Activated effector memory CD4-positive, alpha-beta T cell treated with Interleukin-2 at 50 U/mL for 16 hours (primary cell): ENCODE measurements around the gene FAM81A.
"Not testable (repeated sequence)": the region's sequence is repeated elsewhere in the genome, so short reads cannot be mapped to it uniquely, and the experiment has no call there.

Source experiments
- DNase-seq: peaks from one replicate; pipeline ENCODE4 v3.0.0-alpha.2; 2020

FAM81A gene

DNA sequence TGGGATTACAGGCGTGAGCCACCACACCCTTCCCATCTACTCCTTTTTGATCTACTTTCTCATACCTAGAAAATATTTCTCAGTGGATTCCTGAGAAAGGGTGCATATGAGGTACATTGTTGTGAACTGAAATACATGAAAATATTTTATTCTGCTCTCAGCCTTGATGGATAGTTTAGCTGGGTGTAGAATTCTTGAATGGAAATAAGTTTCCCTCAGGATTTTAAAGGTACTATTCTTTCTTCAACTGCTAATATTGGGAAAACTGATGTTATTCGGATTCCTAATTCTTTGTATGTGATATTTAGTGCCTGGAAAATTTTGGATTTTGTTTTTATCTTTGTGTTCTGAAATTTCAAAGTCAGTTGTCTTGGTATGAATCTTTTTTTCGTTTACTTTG is 9.1 kb upstream of the FAM81A start:
- not testable (repeated sequence) for DNase-seq

DNA sequence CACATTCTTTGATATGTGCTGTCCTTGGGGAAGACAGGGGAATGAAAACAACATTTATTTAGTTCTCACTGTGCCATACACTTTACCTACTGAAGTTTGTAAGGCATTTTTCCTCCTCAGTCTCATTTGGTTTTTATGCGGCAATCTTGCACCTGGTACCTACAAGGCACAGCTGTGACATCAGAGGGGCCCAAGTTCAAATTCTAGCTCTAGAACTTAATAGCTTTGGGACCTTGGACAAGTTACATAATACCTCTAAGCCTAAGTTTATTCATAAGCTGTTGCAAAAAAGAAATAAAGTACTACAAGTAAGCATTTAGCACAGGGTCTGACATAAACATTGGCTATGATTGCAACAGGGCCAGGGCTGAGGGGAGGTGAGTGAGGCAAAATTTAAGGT is 5.6 kb upstream of the FAM81A start:
- DNase-seq, result no peak

DNA sequence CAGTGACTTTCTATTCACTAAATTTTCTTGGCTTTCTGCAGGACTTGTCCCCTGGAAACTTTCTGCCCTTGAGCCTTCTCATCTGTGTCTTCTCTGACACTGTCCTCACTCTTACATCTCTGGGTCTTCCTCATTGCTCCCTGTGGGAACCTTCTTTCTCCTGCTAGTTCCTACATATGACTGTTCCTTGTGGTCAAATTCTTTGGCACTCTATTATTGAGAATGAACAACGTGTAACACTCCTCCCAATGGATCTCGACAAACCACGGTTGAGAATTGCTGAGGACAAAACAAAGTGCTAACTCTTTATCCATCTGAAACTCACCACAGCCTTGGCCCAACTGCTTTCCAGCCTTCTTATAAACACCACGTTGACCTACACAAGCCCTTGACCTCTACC is 3.5 kb upstream of the FAM81A start:
- DNase-seq, result no peak

DNA sequence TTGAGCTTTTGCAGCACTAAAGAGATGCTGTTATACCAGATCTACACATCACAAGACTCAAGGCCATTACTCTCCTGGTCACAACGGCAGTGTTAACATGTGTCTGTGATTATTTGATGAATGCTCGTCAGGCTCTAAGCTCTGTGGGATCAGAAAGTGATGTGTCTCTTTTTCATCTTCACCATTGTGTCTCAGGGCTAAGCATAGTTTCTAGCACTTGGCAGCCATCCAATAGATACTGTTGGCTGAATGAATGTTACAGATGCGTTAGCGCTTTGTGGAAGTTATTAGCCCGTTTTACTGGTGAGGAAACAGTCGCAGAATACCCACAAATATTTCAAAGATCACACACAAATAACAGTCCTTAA is 1.2 kb upstream of the FAM81A start:
- DNase-seq, result no peak

DNA sequence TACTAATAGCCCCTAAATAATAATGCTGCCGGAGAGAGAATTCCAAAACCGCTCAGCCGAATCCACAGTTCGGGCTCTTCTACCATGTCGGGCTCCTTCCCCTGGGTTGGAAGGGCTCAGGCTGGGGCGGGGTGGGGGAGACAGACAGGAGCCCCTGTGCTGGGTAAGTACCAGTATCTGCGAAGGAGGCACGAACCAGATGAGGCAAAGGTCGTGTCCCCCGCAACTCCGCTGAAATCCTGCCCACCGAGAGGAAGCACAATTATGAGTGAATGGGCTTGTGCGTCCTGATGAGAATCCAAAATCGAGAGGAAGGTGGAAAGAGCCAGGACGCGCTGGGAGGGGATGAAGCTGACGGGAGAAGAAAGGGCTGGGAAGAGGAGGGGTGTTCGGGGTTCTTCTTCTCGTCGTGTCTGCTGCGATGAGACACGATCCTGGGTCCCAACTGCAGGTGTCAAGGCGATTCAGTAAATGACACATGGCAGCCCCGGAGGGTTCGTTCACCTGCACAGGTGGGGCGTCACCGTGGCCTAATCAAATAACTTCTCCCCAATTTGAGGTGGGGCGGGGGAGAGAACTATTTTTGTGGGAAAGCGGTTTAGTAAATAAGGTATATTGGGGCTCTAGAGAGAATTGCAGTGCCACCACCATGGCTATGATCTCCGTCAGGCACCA is 707 bp upstream of the FAM81A start:
- no peak for DNase-seq

DNA sequence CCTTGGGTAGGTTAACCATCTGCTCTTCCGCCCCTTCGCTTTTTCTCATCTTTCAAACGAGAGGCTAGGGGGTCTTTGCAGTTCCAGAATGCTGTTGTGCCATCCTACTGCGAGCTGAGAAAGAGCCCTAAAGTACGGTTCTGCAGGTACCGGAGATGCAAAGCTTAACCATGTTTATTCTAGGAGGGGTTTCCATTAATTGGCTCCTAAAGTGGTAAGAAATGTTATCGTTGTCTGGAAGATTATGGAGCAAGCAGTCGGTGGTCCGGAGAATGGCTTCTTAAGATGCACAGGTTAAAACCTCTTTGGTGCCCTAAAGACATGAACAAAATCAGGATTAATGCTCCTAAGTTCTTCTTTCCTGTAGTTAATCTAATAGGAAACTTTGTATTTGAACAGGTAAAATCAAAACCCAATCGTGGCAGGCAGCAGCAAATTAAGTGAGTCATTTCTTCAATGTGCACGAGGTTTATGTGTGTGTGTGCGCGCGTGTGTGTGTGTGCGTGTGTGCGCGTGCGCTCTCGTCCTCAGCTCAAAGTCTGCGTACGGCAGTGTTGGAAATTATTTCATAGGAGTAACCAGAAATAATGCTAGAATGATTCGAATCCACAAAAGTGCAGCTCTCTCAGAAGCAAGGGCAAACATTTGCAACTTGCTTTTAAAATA is 772 bp downstream of the FAM81A start:
- DNase-seq, result no peak

DNA sequence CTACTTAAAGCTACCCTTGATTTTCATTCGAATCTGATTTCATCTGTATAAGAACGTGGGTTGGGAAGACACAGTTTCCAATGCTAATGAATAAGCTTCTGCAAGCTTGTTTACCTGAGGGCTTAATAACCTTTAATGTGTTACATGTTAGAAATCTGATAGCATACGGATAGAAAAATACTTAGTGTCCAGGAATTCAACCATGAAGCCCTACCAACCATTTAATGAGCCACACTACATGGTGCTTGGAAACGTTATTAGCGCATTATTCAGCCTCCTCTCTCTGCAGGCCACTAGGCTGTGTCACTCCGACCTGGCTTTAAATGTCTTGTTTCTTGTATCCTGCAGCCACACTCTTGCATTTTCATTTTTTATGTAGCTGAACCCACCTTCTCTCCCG is 1.6 kb downstream of the FAM81A start:
- DNase-seq, result no peak

DNA sequence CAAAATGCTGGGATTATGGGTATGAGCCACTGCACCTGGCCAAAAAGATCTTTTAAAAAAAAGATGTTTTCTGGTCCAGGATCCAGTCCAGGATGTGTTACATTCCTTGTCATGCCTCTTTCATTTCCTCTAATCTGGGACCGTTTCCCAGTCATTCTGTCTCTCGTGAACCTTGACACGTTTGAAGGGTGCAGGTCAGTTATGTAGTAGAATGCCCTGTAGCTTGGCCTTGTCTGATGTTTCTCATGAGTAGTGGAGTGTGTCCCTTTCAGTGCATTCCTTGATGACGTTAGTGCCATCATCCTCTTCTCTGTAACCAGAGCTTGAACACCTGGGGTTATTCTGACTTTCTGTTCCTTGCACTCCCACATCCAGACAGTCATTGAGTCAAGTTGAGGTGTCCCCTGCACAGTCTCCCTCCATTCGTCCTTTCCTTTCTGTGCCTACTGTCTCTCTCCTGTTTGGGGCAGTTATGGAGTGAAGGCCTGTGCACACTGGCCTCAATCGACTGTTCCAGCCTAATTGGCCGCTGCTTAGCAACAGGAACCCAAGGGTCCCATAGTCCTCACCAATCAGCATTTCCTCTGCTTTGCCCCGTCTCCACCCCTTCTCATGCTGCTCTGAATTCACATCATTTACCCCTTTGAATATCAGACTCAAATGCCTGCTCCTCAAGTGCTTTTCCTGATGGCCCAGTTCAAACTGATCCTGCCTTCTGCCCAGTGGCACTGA is 5.5 kb downstream of the FAM81A start:
- no peak for DNase-seq

DNA sequence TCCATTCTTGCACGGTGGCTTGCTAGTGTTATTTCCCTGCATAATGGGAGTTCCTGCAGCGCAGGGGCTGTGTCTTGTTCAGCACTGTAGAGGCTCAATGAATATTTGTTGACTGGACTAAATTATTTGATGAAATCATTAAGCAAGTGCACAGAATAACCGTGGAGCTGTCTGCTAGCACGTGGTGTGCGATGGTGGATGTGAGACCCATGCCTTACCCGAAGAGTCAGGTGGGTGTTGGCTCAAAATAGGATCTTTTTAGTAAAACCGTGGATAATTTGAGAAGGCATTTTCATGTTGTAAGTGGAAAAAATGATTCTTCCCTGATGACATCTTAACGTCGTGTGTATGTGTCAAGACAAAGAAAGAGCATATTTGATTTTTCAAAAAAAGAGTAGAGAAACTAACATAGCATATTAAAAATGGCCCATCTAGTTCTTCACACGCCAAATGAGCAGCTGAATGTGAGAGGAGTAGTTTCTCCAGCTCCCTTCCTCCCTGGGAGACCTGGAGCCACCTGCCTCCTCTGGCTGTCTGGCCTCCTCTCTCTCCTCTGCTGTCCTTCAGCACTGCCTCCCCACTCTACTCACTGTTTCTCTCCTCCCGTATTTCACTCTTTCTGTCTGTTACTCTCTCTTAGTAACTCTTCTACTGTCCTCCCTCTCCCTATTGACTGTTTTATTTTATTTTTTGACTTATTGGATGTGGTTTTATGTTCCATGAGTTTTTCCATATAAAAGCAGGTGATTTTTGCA is 6.3 kb downstream of the FAM81A start:
- no peak for DNase-seq

DNA sequence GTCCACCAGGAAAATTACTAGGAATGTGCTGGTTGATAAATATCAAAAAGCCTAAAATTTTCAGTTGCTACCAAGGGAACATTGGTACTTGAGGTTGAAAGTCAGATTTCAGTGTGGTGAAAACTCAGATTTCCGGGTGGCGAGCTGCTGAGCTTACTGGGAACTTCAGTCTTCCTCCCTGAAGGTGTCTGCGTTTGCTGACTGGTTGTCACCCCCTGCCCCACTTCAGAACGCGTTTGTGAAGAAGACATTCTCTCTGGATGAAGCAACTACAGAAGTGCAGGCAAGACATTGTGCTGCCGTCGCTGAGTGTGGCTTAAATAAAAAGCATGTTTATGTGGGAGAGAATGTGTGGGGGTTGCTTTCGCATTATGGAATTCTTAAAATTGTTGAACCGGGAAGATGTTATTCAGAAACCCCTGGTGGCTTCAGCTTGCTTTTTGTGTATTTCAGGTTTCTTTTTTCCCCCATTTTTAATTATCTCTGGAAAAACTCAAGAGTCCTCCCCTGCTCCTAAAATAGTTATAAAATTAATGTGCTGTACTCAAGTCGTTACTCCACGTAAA is 7.1 kb downstream of the FAM81A start:
- no peak for DNase-seq

DNA sequence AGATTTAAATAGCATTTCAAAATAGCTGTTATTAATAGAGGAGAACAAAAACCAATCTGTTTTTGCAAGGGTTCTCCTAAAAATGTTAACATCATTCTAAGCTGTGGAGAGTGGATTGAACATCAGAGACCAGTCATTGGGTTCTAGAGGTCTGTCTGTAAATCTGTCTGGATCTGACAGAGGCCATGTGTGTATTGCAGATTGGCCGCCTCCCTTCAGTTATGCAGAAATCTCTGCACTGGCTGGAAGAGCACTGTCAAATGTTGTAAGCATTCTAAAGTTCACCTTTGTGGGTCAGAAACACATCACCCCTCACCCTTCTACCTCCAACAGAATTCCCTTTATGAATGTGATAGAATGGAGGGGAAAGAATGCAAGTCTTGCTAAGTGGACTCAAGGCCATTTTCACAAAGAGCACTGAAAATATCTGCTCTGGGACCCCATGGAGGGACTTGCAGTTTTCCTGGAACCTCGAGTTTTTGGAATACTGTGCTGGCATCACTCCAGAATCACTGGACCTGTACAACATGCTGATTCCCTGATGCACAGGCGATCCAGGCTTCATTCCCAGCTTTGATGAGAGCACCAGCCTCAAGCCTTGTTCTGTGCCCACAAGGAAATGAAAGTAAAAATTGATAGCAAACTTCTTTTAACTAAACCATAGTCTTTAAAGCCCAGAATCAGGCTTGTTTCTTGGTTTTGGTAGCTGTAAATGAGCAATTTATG is 8.4 kb downstream of the FAM81A start:
- DNase-seq, result no peak

DNA sequence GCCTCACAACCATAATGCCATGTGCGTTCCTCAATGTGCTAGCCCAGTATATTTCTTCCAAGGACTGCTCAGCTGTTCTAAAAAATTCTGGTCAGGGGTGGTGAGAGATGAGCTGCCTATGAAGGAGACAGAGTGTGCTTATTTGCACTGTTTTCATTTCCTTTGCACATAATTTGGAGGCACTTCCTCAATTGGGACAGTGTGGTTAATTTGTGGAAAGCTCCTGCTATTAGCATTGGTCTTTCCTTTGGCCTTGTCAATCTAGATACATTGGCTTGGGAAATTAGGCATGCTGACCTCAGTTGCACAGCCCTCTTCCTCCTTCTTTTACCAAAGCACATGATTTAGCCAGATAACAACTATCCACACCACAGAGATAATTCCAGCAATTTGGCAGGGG is 9.4 kb downstream of the FAM81A start:
- no peak for DNase-seq

DNA sequence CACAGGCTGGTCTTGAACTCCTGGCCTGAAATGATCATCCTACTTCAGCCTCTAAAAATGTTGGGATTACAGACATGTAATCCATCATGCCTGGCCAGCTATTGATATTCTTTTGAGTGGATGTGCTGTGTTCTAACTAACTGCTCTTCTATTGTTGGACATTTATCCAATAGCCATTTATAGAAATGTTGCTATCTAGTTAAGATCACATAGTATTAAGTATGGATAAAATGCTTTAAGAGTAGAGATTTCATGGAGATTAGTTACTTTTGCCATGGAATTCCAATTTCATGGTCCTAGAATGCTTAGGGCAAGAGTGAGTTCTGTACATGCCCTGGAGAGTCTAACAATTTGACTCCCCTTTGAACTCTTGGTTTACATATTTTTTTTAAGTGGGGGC is 10.9 kb downstream of the FAM81A start:
- no peak for DNase-seq

DNA sequence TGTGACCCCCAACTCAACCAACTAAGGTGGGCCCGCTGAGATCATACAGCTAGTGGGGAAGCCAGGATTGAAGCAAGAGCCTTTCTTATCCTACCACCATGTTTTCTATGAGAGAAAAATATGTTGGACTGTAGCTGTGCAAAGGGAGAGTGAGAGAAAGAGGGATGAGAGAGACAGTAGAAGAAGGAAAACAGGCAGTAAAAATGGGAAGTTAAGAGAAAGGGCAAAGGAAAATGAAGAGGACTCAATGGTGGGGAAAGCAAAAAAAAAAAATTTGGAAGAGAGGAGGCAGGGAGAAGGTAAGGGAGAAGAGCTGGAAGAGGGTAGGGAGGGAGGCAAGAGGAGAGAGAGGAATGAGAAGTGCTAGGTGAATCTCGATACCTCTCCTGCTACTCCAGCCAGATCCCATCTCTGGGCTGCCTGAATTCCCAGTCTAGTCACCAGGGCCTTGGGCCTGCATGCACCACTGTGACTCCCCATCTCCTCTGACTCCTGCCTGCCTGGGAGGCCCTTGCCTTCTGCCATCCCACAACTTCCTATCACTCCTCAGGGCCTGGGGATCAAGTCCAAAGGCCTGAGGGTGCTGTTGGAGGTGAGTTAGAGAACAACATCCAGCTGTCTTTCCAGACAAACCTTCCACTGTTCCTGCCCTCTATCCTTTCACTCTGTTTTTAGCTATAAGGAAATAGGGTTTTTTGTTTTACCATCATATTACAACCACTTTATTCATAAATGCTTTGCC is 15.7 kb downstream of the FAM81A start:
- DNase-seq, result no peak

DNA sequence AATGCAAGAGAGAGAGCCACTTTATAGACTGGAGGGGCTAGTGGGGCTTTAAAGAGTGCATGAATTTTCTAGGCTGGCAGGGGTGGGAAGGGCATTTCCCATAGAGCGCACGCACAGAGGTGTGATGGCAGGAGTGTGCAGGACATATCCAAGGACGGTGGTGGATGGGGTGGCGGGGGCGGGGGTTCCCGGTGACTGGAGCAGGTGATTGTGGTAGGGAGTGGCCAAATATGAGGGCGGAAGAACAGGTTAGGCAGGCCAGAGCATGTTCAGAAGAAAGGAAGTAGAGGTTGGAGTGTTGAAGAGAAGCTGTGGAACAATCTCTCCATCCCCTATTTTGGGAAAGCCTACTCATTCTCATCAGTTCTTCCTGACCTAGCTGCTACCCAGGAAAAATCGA is 18.1 kb downstream of the FAM81A start:
- no peak for DNase-seq

DNA sequence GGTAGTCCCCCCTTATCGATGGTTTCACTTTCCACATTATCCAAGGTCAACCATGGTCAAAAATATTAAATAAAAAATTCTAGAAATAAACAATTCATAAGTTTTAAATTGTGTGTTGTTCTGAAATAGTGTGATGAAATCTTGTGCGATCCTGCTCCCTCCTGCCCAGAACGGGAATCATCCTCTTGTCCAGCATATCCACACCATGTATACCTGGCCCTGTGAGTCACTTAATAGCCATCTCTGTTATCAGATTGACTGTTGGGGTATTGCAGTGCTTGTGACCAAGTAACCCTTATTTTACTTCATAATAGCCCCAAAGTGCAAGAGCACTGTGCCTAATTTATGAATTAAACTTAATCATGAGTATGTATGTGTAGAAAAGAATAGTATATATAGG is 19.1 kb downstream of the FAM81A start:
- DNase-seq, result no peak

DNA sequence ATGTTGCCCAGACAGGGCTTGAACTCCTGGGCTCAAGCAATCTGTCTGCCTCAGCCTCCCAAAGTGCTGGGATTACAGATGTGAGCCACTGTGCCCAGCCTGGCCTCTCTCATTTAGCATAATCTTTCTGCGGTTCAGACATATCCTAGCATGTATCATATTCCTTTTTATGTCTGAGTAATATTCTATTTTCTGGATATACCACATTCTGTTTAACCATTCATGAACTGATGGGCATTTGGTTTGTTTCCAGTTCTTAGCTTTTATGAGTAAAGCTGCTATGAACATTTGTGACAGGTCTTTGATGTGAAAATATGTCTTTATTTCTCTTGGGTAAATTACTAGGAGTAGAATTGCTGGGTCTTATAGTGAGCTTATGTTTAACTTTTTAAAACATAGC is 23.5 kb downstream of the FAM81A start:
- no peak for DNase-seq

DNA sequence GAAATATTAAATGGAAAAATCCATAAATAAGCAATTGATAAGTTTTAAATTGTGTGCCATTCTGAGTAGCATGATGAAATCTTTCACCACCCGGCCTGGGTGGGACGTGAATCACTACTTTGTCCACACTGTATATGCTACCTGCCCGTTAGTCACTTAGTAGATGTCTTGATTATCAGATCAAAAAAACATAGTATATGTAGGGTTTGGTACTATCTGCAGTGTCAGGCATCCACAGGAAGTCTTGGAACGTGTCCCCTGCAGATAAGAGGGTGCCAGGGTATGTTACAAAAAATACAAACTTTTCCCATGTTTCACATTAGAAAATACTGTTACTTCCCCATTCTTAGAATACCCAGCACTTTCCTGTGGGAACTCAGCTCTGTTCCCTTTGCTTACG is 35.2 kb downstream of the FAM81A start:
- no peak for DNase-seq

DNA sequence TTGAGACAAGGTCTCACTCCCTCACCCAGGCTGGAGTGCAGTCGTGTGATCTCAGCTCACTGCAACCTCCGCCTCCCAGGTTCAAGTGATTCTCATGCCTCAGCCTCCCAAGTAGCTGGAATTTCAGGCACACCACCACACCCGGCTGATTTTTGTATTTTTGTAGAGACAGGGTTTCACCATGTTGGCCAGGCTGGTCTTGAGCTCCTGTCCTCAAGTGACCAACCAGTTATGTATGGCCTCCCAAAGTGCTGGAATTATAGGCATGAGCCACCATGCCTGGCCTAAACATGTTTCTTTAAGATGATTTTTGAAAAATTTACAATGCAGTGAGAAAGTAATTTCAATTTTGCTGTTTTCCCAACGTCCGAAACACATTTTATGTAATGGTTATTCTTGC is 37.2 kb downstream of the FAM81A start:
- DNase-seq, result not testable (repeated sequence)

DNA sequence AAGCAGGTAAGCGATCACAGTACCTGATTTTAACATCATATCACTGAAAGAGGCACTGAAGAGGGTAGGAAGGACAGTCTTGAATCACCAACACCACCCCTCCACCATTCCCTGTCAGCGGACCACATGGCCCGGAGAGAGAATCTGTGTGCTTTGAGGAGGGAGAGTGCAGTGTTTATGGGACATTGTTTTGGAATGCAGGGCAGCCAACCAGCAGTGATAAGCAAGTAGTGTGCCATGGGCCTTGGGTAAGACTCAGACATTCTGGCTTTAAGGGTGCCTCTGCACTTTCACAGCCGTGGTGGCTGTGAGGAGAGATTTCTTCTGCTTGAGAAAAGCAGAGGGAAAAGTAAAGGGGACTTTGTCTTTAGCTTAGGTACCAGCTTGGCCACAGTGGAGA is 46.4 kb downstream of the FAM81A start:
- DNase-seq, result no peak

DNA sequence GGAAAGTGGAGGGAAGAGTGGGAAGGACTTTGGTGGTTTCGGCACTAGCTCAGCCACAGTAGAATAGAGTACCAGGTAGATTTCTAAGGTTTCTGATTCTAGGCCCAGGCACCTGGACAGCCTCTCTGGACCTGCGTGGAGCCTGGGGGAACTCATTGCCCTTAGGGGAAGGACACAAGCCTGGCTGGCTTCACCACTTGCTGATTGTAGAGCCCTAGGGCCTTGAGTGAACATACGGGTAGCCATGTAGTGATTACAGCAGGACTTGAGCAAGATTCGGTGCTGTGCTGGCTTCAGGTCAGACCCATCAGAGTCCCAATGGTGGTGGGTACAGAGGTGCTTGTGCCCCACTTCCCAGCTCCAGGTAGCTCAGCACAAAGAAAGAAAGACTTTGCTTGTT is 47.0 kb downstream of the FAM81A start:
- DNase-seq, result no peak

DNA sequence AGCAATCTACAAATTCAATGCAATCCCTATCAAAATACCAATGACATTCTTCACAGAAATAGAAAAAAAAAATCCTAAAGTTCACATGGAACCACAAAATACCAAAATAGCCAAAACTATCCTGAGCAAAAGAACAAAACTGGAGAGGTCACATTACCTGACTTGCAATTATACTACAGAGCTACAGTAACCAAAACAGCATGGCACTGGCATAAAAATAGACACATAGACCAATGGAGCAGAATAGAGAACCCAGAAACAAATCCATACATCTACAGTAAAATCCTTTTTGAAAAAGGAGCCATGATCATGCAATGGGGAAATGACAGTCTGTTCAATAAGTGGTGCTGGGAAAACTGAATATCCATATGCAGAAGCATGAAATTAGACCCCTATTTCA is 51.5 kb downstream of the FAM81A start:
- DNase-seq, result not testable (repeated sequence)
